Subcutaneous abdominal adipose tissue (tissue), 5 donors: ENCODE results near the gene ASIC1.

Source experiments
- H3K27ac ChIP-seq: one replicate; pipeline ENCODE4 v1.7.0; 2013; ENCODE audit warnings: low read depth, mild to moderate bottlenecking, inconsistent platforms, low read length, moderate library complexity
- H3K27me3 ChIP-seq, 5 donors: one replicate each; pipeline ENCODE4 v1.7.0; 2013; ENCODE audit warnings: low read length in 5 of 5, inconsistent platforms in 1 of 5; ENCODE audit not compliant: control insufficient read depth in 5 of 5, insufficient read depth in 4 of 5
- H3K36me3 ChIP-seq, 5 donors: one replicate each; pipeline ENCODE4 v1.7.0; 2013; ENCODE audit warnings: low read length in 5 of 5; ENCODE audit not compliant: control insufficient read depth in 5 of 5, insufficient read depth in 5 of 5
- H3K4me1 ChIP-seq, 5 donors: one replicate each; pipeline ENCODE4 v1.7.0; 2013; ENCODE audit warnings: low read length in 5 of 5, mild to moderate bottlenecking in 3 of 5, moderate library complexity in 1 of 5; ENCODE audit not compliant: control insufficient read depth in 5 of 5, insufficient read depth in 5 of 5
- H3K4me3 ChIP-seq, 5 donors: one replicate each; pipeline ENCODE4 v1.7.0; 2013; ENCODE audit warnings: low read length in 5 of 5, low read depth in 1 of 5
- H3K9ac ChIP-seq, 5 donors: one replicate each; pipeline ENCODE4 v1.7.0; 2013; ENCODE audit warnings: low read length in 5 of 5, mild to moderate bottlenecking in 4 of 5, moderate library complexity in 3 of 5
- H3K9me3 ChIP-seq, 5 donors: one replicate each; pipeline ENCODE4 v1.7.0; 2013; ENCODE audit warnings: low read length in 5 of 5; ENCODE audit not compliant: control insufficient read depth in 5 of 5
- donor health status: healthy.
- donor health status: healthy.
- donor health status: healthy.
- donor health status: healthy.
- donor health status: healthy.

ASIC1 gene

DNA sequence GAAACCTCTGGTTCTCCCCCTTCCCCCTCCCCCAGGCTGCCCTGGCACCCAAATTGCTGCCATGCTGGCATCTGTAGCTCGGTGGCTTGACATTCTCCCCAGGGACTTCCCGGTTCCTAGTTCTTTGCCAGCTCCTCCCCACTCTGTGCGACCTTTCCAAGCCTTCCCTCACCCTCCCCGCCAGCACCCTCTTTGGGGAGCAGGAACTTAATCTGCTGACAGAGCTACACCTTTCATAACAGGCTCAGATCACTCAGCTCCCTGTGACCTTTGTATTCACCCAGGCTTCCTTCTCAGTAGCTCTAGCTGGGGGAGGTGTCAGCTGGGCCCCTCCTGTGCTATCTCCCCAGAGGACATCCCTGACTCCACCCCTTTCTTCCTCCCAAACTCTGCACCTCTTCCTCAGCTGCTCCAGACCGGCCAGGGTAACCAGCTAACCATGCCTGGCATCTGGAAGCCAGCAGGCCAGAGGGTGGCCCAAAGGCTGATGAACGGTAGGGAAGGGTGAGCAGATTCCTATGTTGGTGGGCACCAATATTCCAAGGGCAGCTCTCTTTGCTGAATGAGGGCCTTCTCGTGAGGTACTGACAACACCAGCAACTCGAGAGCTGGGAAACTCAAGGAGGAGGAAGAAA is 52.8 kb downstream of the ASIC1 start:
- peak overlapping the region in 4 of 5 donors; percentile 2 to 81 (median 38) for H3K4me3 ChIP-seq
- peaks cover 0 to 31% (median 18%) of the 10 kb centered on the region in 5 donors for H3K36me3 ChIP-seq
- H3K27ac ChIP-seq: peak overlapping the region; percentile 86
- peak overlapping the region; percentile 0 to 79 (median 60) for H3K9ac ChIP-seq
- H3K4me1 ChIP-seq: peaks cover 19 to 81% (median 80%) of the 10 kb centered on the region in 5 donors
- no peaks in the 10 kb centered on the region for H3K27me3 ChIP-seq
- H3K9me3 ChIP-seq: no peaks in the 10 kb centered on the region

GRCh38 chr12:50110762-50111351 is 53.5 kb downstream of the ASIC1 start:
- H3K9ac ChIP-seq: peak overlapping the region; percentile 0 to 79 (median 60)
- peaks cover 19 to 76% (median 73%) of the 10 kb centered on the region in 5 donors for H3K4me1 ChIP-seq

DNA sequence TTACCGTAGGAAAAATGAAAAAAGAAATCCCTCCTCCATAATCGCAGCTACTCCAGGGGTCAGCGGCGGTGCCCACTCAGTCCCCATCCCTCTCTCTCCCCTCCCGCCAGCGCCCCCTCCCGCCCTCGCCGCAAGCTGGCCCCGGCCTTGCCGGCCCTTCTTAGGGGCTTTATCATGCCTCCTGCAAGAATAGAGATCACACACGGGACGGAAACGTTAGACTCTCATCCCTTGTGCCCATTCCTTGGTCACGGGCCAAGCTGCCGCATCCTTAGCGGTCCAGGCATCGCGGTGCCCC is 53.9 kb downstream of the ASIC1 start:
- Histone ChIP-seq H3K9ac (peak overlapping the region in 2 of 5 donors; percentile 26 to 69), H3K27ac (peak overlapping the region; percentile 86), H3K4me3 (peak overlapping the region in 4 of 5 donors; percentile 14 to 81 (median 24)), H3K36me3 (peaks cover 0 to 29% (median 25%) of the 10 kb centered on the region in 5 donors), H3K27me3 (no peaks in the 10 kb centered on the region), H3K9me3 (no peaks in the 10 kb centered on the region), H3K4me1 (peaks cover 19 to 75% (median 70%) of the 10 kb centered on the region in 5 donors)

More at GRCh38 chr12:50110762-50111351, 53.5 kb downstream of the ASIC1 start:
- Histone ChIP-seq H3K4me3 (peak overlapping the region; percentile 14 to 81 (median 32)), H3K27me3 (no peaks in the 10 kb centered on the region), H3K27ac (peak overlapping the region; percentile 86), H3K9me3 (no peaks in the 10 kb centered on the region), H3K36me3 (peaks cover 0 to 33% (median 23%) of the 10 kb centered on the region in 5 donors)

- Histone ChIP-seq H3K9ac (peak within 1 kb of the TSS; percentile 57 to 100 (median 75)), H3K36me3 (peaks cover 0 to 29% (median 26%) of the 10 kb centered on the region in 5 donors), H3K27me3 (no peaks in the 10 kb centered on the region), H3K4me1 (peaks cover 19 to 75% (median 66%) of the 10 kb centered on the region in 5 donors), H3K9me3 (no peaks in the 10 kb centered on the region), H3K4me3 (peak within 1 kb of the TSS; percentile 81 to 100 (median 95)), H3K27ac (peak within 1 kb of the TSS; percentile 92)
Measured at GRCh38 chr12:50111693-50112455, 54.5 kb downstream of the ASIC1 start, which contains the start of gene COX14. Gene COX14, plus strand, starts transcription at chr12:50112236. Its CDS starts 7,808 bp downstream, at chr12:50120044.

- H3K9me3 ChIP-seq: no peaks in the 10 kb centered on the region
Measured at GRCh38 chr12:50112456-50113218, 55.2 kb downstream of the ASIC1 start.

GRCh38 chr12:50117057-50117622 is 59.7 kb downstream of the ASIC1 start:
- Histone ChIP-seq H3K27me3 (no peaks in the 10 kb centered on the region), H3K4me3 (no peak overlapping the region), H3K9ac (peak overlapping the region in 1 of 5 donors; percentile 37), H3K36me3 (peaks cover 4 to 40% (median 39%) of the 10 kb centered on the region in 5 donors), H3K27ac (peak overlapping the region; percentile 37), H3K9me3 (no peaks in the 10 kb centered on the region), H3K4me1 (peaks cover 0 to 33% (median 22%) of the 10 kb centered on the region in 5 donors)

More at GRCh38 chr12:50112456-50113218, 55.2 kb downstream of the ASIC1 start:
- H3K27ac ChIP-seq: peak overlapping the region; percentile 92
- peak overlapping the region; percentile 57 to 100 (median 75) for H3K9ac ChIP-seq
- peak overlapping the region; percentile 81 to 100 (median 95) for H3K4me3 ChIP-seq
- peaks cover 19 to 71% (median 58%) of the 10 kb centered on the region in 5 donors for H3K4me1 ChIP-seq
- peaks cover 0 to 25% (median 18%) of the 10 kb centered on the region in 5 donors for H3K36me3 ChIP-seq
- no peaks in the 10 kb centered on the region for H3K27me3 ChIP-seq

- Histone ChIP-seq H3K36me3 (peaks cover 4 to 52% (median 45%) of the 10 kb centered on the region in 5 donors), H3K27ac (no peak overlapping the region), H3K9ac (no peak overlapping the region), H3K4me3 (no peak overlapping the region), H3K9me3 (no peaks in the 10 kb centered on the region), H3K4me1 (peaks cover 0 to 17% (median 7%) of the 10 kb centered on the region in 5 donors), H3K27me3 (no peaks in the 10 kb centered on the region)
Measured at GRCh38 chr12:50119387-50119786, 62.0 kb downstream of the ASIC1 start.

- Histone ChIP-seq H3K27ac (no peak overlapping the region), H3K27me3 (no peaks in the 10 kb centered on the region), H3K9me3 (no peaks in the 10 kb centered on the region), H3K9ac (no peak overlapping the region), H3K4me1 (peaks cover 0 to 18% (median 14%) of the 10 kb centered on the region in 5 donors), H3K36me3 (peaks cover 4 to 51% (median 43%) of the 10 kb centered on the region in 5 donors), H3K4me3 (no peak overlapping the region)
Measured at GRCh38 chr12:50120521-50120920, 63.1 kb downstream of the ASIC1 start.

DNA sequence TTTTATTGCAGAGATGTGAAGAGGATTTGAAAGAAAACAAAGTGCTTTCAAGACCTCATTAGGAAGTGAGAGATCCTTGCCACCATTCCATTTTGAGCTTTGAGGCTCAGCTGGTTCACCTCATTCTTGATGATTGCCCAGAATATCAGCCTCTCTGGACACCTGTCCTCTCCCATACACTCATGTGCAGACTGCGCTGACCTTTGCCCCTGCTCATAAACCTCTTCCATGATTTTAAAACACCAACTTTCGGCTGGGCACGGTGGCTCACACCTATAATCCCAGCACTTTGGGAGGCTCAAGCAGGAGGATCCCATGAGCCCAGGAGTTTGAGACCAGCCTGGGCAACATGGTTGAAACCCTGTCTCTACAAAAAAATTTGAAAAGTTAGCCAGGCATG is 63.6 kb downstream of the ASIC1 start:
- no peak overlapping the region for H3K27ac ChIP-seq
- peaks cover 7 to 49% (median 39%) of the 10 kb centered on the region in 5 donors for H3K36me3 ChIP-seq

More for the DNA sequence above, 63.6 kb downstream of the ASIC1 start:
- H3K9me3 ChIP-seq: no peaks in the 10 kb centered on the region
- no peak overlapping the region for H3K9ac ChIP-seq
- no peak overlapping the region for H3K4me3 ChIP-seq
- H3K4me1 ChIP-seq: peaks cover 0 to 20% (median 12%) of the 10 kb centered on the region in 5 donors
- no peaks in the 10 kb centered on the region for H3K27me3 ChIP-seq
